Gastroesophageal sphincter (tissue), 4 donors: ENCODE results near the gene PRUNE2. TPM values are rescaled to one million over a fixed set of nuclear protein-coding genes. Genes with fewer than 3 reads are reported as not detected.
"Not testable (repeated sequence)": the region's sequence is repeated elsewhere in the genome, so short reads cannot be mapped to it uniquely, and the experiment has no call there.

Experiments used
- ATAC-seq: fragments of 150-250 bp; one replicate; pipeline ENCODE4 v1.9.1; 2016; ENCODE audit warnings: mild to moderate bottlenecking, moderate library complexity
- H3K27ac ChIP-seq, 4 donors: fragments of 200-600 bp; sonication (generic) in 3 of 4; 1 replicate in 3 of 4; 2 replicates in 1 of 4; pipeline ENCODE4 v1.5.1; 2016 to 2019
- H3K27me3 ChIP-seq: fragments of 200-600 bp; sonication (generic); one replicate; pipeline ENCODE4 v1.5.1; 2019
- H3K36me3 ChIP-seq, 2 donors: fragments of 200-600 bp; sonication (generic); one replicate each; pipeline ENCODE4 v1.5.1; 2019; ENCODE audit warnings: control low read depth in 1 of 2
- H3K4me1 ChIP-seq, 3 donors: fragments of 200-600 bp; sonication (generic); 1 replicate in 2 of 3; 2 replicates in 1 of 3; pipeline ENCODE4 v1.5.1; 2016 to 2019; ENCODE audit warnings: control low read depth in 2 of 3
- H3K4me3 ChIP-seq, 2 donors: fragments of 200-600 bp; sonication (generic); one replicate each; pipeline ENCODE4 v1.5.1; 2019; ENCODE audit warnings: mild to moderate bottlenecking in 1 of 2, moderate library complexity in 1 of 2
- H3K9me3 ChIP-seq, 3 donors: fragments of 200-600 bp; sonication (generic); one replicate each; pipeline ENCODE4 v1.5.1; 2017 to 2019; ENCODE audit warnings: control low read depth in 2 of 3
- EP300 ChIP-seq: sonication (generic); formaldehyde crosslinking; IDR thresholded peaks from one replicate; pipeline ENCODE4 v1.6.1; 2017; ENCODE audit warnings: antibody characterized with exemption, mild to moderate bottlenecking
- POLR2A ChIP-seq, 2 donors: fragments of 450-650 bp; IDR thresholded peaks; one replicate each; pipeline ENCODE4 v1.6.1; 2017; ENCODE audit warnings: antibody characterized with exemption in 2 of 2, mild to moderate bottlenecking in 2 of 2, moderate library complexity in 1 of 2
- POLR2AphosphoS5 ChIP-seq: sonication (generic); formaldehyde crosslinking; IDR thresholded peaks from one replicate; pipeline ENCODE4 v1.6.1; 2017; ENCODE audit warnings: antibody characterized with exemption
- WGBS, 2 donors: methylation state at CpG; one replicate each; pipeline ENCODE4 v1.1.5; 2018; ENCODE audit warnings: low coverage in 1 of 2; 5-methylcytosine and 5-hydroxymethylcytosine counted together
- total RNA-seq, 4 donors: library from RNA; depleted of rRNA; stranded (reverse); fragments of >200 nt; gene quantifications; one replicate each; pipeline ENCODE4 v1.1.0, GENCODE V29; 2016
- TF ChIP-seq, protein P1 (sequence below), 4 experiments: fragments of 200-600 bp in 2 of 4; fragments of 450-650 bp in 2 of 4; sonication (generic) in 1 of 4; IDR thresholded peaks; one replicate each; pipeline ENCODE4 v1.5.1; 2017 to 2019; ENCODE audit warnings: antibody characterized with exemption in 4 of 4, mild to moderate bottlenecking in 2 of 4, moderate library complexity in 2 of 4

The PRUNE2 gene
- total RNA-seq, 4 donors from 2014 or later, result 561 to 930 (median 763) TPM

DNA sequence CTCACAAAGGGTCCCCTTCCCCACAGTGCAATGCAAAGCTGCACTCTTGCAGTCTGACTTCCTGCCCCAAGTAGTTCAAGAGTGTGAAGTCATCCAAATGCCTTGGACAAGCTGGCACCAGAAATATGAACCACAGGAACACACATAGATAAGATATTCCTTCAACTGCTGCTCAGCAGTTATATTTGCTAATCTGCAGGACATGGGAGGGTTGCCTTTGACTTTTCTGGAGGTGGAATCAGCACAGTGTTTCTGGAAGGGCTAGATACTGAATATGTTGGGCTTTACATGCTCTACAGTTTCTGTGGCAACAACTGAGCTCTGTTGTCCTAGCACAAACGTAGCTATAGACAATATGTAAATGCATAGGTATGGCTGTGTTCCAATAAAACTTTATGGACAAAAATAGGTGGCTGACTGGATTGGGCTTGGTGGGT, 238.4 kb downstream of the PRUNE2 start:
- 44% methylated on average over 1 of the region's 1 CpG; no CpG with 5 or more reads in 1 of the 2 donors for WGBS, 2 donors
- ATAC-seq, result no peak
- Histone ChIP-seq H3K36me3 (peaks cover 0 to 21% of the 10 kb centered on the region in 2 donors), H3K4me3 (no peak overlapping the region), H3K9me3 (no peaks in the 10 kb centered on the region), H3K4me1 (peaks cover 0 to 9% (median 0%) of the 10 kb centered on the region in 3 donors), H3K27me3 (no peaks in the 10 kb centered on the region), H3K27ac (no peak overlapping the region)
- no peak for TF ChIP-seq POLR2AphosphoS5
- TF ChIP-seq, protein P1, sequence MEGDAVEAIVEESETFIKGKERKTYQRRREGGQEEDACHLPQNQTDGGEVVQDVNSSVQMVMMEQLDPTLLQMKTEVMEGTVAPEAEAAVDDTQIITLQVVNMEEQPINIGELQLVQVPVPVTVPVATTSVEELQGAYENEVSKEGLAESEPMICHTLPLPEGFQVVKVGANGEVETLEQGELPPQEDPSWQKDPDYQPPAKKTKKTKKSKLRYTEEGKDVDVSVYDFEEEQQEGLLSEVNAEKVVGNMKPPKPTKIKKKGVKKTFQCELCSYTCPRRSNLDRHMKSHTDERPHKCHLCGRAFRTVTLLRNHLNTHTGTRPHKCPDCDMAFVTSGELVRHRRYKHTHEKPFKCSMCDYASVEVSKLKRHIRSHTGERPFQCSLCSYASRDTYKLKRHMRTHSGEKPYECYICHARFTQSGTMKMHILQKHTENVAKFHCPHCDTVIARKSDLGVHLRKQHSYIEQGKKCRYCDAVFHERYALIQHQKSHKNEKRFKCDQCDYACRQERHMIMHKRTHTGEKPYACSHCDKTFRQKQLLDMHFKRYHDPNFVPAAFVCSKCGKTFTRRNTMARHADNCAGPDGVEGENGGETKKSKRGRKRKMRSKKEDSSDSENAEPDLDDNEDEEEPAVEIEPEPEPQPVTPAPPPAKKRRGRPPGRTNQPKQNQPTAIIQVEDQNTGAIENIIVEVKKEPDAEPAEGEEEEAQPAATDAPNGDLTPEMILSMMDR (IDR thresholded peaks at IDR 0.05), result no peak
- no peak for TF ChIP-seq POLR2A (IDR thresholded peaks at IDR 0.05)
- no peak for TF ChIP-seq EP300

DNA sequence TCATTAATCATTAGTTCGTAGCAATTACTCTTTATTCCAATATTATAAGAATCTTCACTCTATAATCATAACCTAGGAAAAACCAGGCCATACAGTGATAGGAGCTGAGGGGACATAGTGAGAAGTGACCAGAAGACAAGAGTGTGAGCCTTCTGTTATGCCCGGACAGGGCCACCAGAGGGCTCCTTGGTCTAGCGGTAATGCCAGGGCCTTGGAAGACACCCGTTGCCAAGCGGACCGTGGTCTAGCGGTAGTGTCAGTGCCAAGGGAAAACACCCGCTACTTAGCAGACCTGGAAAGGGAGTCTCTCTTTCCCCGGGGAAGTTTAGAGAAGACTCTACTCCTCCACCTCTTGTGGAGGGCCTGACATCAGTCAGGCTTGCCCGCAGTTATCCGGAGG, 239.9 kb downstream of the PRUNE2 start:
- H3K27ac ChIP-seq, H3K27me3 ChIP-seq, H3K4me1 ChIP-seq, ATAC-seq, H3K4me3 ChIP-seq, H3K9me3 ChIP-seq: not testable (repeated sequence)
- WGBS, 2 donors, result 59 to 83% methylated on average over 3 to 10 of the region's 11 CpGs
- TF ChIP-seq, protein P1 (IDR thresholded peaks at IDR 0.05), result peak in 2 of 4 experiments; percentile 22 to 30
- H3K36me3 ChIP-seq, result peaks cover 0 to 29% of the 10 kb centered on the region in 2 donors

DNA sequence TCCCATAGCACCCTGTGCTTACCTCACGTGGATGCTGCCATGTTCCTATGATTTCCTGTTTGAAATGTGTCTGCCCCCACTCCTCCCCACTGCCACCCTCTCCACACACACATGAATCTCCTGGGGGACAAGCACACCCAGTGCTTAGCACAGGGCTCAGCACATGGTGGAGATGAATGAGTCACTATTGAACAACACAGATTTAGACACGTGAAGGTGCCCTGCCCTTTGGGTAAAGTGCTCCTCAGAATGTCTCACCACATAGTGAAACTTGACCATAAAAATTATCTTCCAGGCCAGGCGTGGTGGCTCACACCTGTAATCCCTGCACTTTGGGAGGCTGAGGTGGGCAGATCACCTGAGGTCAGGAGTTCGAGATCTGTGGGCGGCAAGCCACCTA, 240.5 kb downstream of the PRUNE2 start:
- TF ChIP-seq POLR2A (IDR thresholded peaks at IDR 0.05) (no peak), EP300 (no peak), POLR2AphosphoS5 (no peak)
- TF ChIP-seq, protein P1 (IDR thresholded peaks at IDR 0.05), result no peak
- WGBS, 2 donors, result 90 to 92% methylated on average over 2 of the region's 5 CpGs
- peaks cover 0 to 29% of the 10 kb centered on the region in 2 donors for H3K36me3 ChIP-seq
- peaks cover 0 to 9% (median 0%) of the 10 kb centered on the region in 3 donors for H3K4me1 ChIP-seq
- no peak overlapping the region for H3K4me3 ChIP-seq
- H3K9me3 ChIP-seq, result no peaks in the 10 kb centered on the region
- ATAC-seq, result no peak
- H3K27me3 ChIP-seq, result no peaks in the 10 kb centered on the region
- no peak overlapping the region for H3K27ac ChIP-seq

DNA sequence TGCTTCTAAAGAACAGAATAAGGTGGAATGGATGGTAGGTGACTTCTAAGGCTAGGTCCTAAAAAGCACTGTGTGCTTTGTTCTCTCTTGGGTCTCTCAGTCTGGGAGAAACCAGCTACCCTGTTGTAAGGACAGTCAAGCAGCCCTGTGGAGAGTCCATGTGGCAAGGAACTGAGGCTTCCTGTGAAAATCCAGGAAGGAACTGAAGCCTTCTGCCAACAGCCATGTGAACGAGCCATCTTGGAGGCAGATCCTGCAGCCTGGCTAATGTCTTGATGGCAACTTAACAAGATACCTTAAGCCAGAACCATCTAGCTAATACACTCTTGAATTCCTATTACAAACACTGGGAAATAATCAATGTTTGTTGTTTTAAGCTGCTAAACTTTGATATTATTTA, 241.8 kb downstream of the PRUNE2 start:
- no peak for ATAC-seq
- Histone ChIP-seq H3K36me3 (peaks cover 0 to 26% of the 10 kb centered on the region in 2 donors), H3K9me3 (no peaks in the 10 kb centered on the region), H3K4me3 (no peak overlapping the region), H3K27me3 (no peaks in the 10 kb centered on the region), H3K4me1 (peaks cover 0 to 10% (median 0%) of the 10 kb centered on the region in 3 donors), H3K27ac (no peak overlapping the region)
- WGBS, 2 donors, result 71% methylated on average over 1 of the region's 1 CpG; no CpG with 5 or more reads in 1 of the 2 donors
- no peak for TF ChIP-seq EP300
- TF ChIP-seq, protein P1 (IDR thresholded peaks at IDR 0.05), result no peak
- no peak for TF ChIP-seq POLR2AphosphoS5
- TF ChIP-seq POLR2A (IDR thresholded peaks at IDR 0.05), result no peak

DNA sequence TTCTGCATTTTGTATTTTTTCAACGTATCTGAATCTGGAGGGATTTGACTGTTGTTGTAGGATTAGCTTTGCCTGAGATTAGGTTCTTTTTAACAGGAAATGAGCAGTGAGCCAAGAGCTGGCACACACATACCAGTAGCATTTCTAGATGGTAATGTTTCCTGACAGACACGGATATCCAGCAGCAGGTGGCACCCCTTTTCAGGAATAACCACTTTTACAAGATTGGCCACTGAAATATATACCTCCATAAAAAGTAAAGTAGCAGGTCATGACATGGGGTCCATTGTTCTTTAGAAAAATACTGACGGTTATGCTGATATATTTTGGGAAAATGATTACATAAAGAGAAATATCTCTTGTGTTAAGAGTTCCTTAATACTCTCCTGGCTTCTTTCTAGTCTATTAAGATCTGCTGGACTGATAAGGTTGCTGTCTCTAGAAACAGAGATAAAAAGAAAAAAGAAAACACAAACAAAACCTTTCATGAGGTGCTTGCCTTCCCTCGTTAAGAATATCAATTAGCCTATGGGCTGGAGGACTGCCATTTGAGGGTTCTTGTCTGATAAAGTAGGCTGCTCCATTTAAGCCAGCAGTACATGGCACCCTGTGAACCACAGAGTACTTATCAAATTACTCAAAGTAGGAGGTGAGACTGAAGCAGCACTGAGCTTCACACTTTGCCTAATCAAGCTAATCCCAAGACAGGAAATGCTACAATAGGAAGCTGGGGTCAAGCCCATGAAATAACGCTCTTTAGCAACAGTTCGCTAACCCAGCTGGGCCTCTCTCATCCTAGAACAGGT, 243.2 kb downstream of the PRUNE2 start:
- Histone ChIP-seq H3K4me1 (peaks cover 0 to 22% (median 0%) of the 10 kb centered on the region in 3 donors), H3K27ac (no peak overlapping the region), H3K36me3 (peaks cover 0 to 31% of the 10 kb centered on the region in 2 donors), H3K9me3 (no peaks in the 10 kb centered on the region), H3K27me3 (no peaks in the 10 kb centered on the region), H3K4me3 (no peak overlapping the region)
- no peak for TF ChIP-seq POLR2AphosphoS5
- TF ChIP-seq EP300, result no peak
- TF ChIP-seq, protein P1 (IDR thresholded peaks at IDR 0.05), result no peak
- no peak for TF ChIP-seq POLR2A (IDR thresholded peaks at IDR 0.05)
- ATAC-seq, result no peak
- WGBS, 2 donors, result 45 to 63% methylated on average over 3 to 5 of the region's 6 CpGs
